MM.1S (cell line): Measurements from ENCODE around the gene JAKMIP2.
"Not testable (repeated sequence)": the region's sequence is repeated elsewhere in the genome, so short reads cannot be mapped to it uniquely, and the experiment has no call there.

ENCODE experiments used
- DNase-seq: peaks from one replicate; pipeline ENCODE4 v3.0.0-alpha.2; 2015
- H2AFZ ChIP-seq: fragments of 300-600 bp; sonication (generic); 2 replicates; pipeline ENCODE4 v1.6.0; 2016; ENCODE audit warnings: antibody characterized with exemption, low read length
- H3F3A ChIP-seq: fragments of 300-600 bp; sonication (generic); 2 replicates; pipeline ENCODE4 v1.6.1; 2016; ENCODE audit warnings: mild to moderate bottlenecking, antibody characterized with exemption, low read length, moderate library complexity, mixed read lengths; ENCODE audit not compliant: insufficient read depth
- H3K27ac ChIP-seq: fragments of 300-600 bp; sonication (generic); 2 replicates; pipeline ENCODE4 v1.5.1; 2016; ENCODE audit warnings: mild to moderate bottlenecking, low read length
- H3K27me3 ChIP-seq: fragments of 300-600 bp; sonication (generic); replicated peaks from 2 replicates; pipeline ENCODE4 v1.6.0; 2016; ENCODE audit warnings: low read length; ENCODE audit not compliant: insufficient read depth
- H3K36me3 ChIP-seq: fragments of 300-600 bp; sonication (generic); replicated peaks from 2 replicates; pipeline ENCODE4 v1.6.1; 2016; ENCODE audit warnings: mild to moderate bottlenecking, low read length, mixed read lengths; ENCODE audit not compliant: insufficient read depth
- H3K4me1 ChIP-seq: fragments of 300-600 bp; sonication (generic); 2 replicates; pipeline ENCODE4 v1.6.1; 2016; ENCODE audit warnings: low read length, mixed read lengths
- H3K4me2 ChIP-seq: fragments of 300-600 bp; sonication (generic); 2 replicates; pipeline ENCODE4 v1.6.0; 2016; ENCODE audit warnings: low read depth, low read length
- H3K4me3 ChIP-seq: fragments of 300-600 bp; sonication (generic); 2 replicates; pipeline ENCODE4 v1.5.1; 2016; ENCODE audit warnings: low read length, mixed read lengths
- H3K79me2 ChIP-seq: fragments of 300-600 bp; sonication (generic); 2 replicates; pipeline ENCODE4 v1.6.1; 2016; ENCODE audit warnings: mixed run types, low read length, mixed read lengths
- H3K9ac ChIP-seq: fragments of 300-600 bp; sonication (generic); 2 replicates; pipeline ENCODE4 v1.6.1; 2016; ENCODE audit warnings: low read length, mixed read lengths
- H3K9me2 ChIP-seq: fragments of 300-600 bp; sonication (generic); replicated peaks from 2 replicates; pipeline ENCODE4 v1.6.1; 2016; ENCODE audit warnings: mild to moderate bottlenecking, low read length, mixed read lengths; ENCODE audit not compliant: insufficient read depth
- H3K9me3 ChIP-seq: fragments of 300-600 bp; sonication (generic); replicated peaks from 2 replicates; pipeline ENCODE4 v1.6.1; 2016; ENCODE audit warnings: mild to moderate bottlenecking, low read length, mixed read lengths; ENCODE audit not compliant: insufficient read depth
- H4K20me1 ChIP-seq: fragments of 300-600 bp; sonication (generic); 2 replicates; pipeline ENCODE4 v1.6.1; 2016; ENCODE audit warnings: mild to moderate bottlenecking, low read length, moderate library complexity, mixed read lengths; ENCODE audit not compliant: insufficient read depth
- CTCF ChIP-seq: fragments of 300-600 bp; sonication (generic); IDR thresholded peaks from 2 replicates; pipeline ENCODE4 v1.5.1; 2016; ENCODE audit warnings: antibody characterized with exemption, low read length, mixed read lengths
- EZH2 ChIP-seq: fragments of 300-600 bp; sonication (generic); optimal IDR thresholded peaks from 2 replicates; pipeline ENCODE3; 2017; ENCODE audit warnings: low read depth, mild to moderate bottlenecking, antibody characterized with exemption, low read length, mixed read lengths
- EZH2phosphoT487 ChIP-seq: fragments of 300-600 bp; sonication (generic); IDR thresholded peaks from 2 replicates; pipeline ENCODE4 v1.6.1; 2018; ENCODE audit warnings: antibody characterized with exemption, low read length

JAKMIP2 gene

DNA sequence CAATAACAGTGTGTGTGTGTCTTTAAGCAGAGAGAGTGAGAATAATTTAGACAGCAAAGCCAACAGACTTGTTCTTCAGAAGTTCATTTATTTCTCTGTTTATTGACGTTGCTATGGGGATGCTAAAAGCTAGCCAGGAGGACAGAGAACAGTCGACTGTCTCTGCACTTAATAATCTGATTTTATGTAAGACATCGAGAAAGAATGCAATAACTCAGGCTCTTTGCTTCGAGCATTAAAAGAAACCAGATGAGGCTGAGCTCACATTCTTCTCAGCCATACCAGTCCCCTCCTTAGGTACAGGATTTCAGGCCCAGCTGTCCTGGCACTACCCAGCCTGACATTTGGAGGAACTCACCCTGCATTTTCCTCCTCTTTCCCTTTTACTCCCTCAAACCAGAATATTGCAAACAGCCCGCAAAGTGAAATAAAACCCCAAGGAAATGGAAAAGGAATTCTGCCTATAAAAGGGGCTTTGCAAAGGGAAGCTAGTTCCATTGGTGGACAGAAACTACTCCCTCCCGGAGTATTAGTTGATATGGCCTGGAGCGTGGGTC is 228.2 kb downstream of the JAKMIP2 start:
- Histone ChIP-seq H3K27ac (no peak overlapping the region), H3K27me3 (no peaks in the 10 kb centered on the region), H3K4me2 (no peak overlapping the region), H3K79me2 (no peaks in the 10 kb centered on the region), H3K4me1 (no peaks in the 10 kb centered on the region), H3K4me3 (no peak overlapping the region), H3K9ac (no peak overlapping the region), H2AFZ (no peak overlapping the region), H3K36me3 (no peaks in the 10 kb centered on the region), H4K20me1 (no peaks in the 10 kb centered on the region), H3F3A (no peaks in the 10 kb centered on the region), H3K9me2 (no peaks in the 10 kb centered on the region), H3K9me3 (no peaks in the 10 kb centered on the region)
- no peak for DNase-seq
- TF ChIP-seq EZH2 (no peak), CTCF (no peak), EZH2phosphoT487 (no peak)

- H3K4me2 ChIP-seq, H2AFZ ChIP-seq, H3F3A ChIP-seq, H3K4me3 ChIP-seq, H4K20me1 ChIP-seq, H3K4me1 ChIP-seq, H3K27ac ChIP-seq, DNase-seq, H3K9ac ChIP-seq, H3K27me3 ChIP-seq, H3K9me3 ChIP-seq, H3K36me3 ChIP-seq, H3K9me2 ChIP-seq, H3K79me2 ChIP-seq: not testable (repeated sequence)
Measured at GRCh38 chr5:147553817-147554216, 228.7 kb downstream of the JAKMIP2 start.

DNA sequence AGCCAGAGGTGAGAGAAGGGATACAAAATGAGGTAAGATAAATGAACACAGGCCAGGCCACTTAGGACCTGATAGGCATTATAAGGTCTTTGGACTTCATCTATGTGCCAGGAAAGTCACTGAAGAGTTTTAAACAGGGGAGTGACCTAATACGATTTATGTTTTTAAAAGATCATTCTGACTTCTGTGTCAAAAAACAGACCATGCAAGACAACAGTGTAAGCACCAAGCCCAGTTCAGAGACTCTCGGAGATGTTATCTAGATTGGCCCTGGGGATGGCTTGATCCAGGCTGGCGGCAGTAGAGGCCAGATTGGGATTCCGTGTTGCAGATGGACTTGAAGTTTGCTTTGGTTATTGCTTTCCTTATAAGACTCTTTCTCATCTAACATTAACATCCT is 229.6 kb downstream of the JAKMIP2 start:
- H3K9me3 ChIP-seq: no peaks in the 10 kb centered on the region
- TF ChIP-seq EZH2: no peak
- TF ChIP-seq EZH2phosphoT487: no peak
- no peak for TF ChIP-seq CTCF
- no peaks in the 10 kb centered on the region for H3K27me3 ChIP-seq
- no peak overlapping the region for H3K4me3 ChIP-seq
- H3K9me2 ChIP-seq: no peaks in the 10 kb centered on the region
- H3K79me2 ChIP-seq: no peaks in the 10 kb centered on the region
- no peaks in the 10 kb centered on the region for H3K36me3 ChIP-seq
- H2AFZ ChIP-seq: no peak overlapping the region
- no peak for DNase-seq
- H3K4me2 ChIP-seq: no peak overlapping the region
- H3K9ac ChIP-seq: no peak overlapping the region
- H3K4me1 ChIP-seq: no peaks in the 10 kb centered on the region
- H4K20me1 ChIP-seq: no peaks in the 10 kb centered on the region
- H3F3A ChIP-seq: no peaks in the 10 kb centered on the region
- H3K27ac ChIP-seq: no peak overlapping the region

- no peak for TF ChIP-seq EZH2phosphoT487
- TF ChIP-seq CTCF: no peak
- no peak for TF ChIP-seq EZH2
- Histone ChIP-seq H3K9ac (no peak overlapping the region), H3K9me2 (no peaks in the 10 kb centered on the region)
Measured at GRCh38 chr5:147551677-147552076, 230.9 kb downstream of the JAKMIP2 start.

More at GRCh38 chr5:147551677-147552076, 230.9 kb downstream of the JAKMIP2 start:
- Histone ChIP-seq H4K20me1 (no peaks in the 10 kb centered on the region), H3K79me2 (no peaks in the 10 kb centered on the region), H3K4me2 (no peak overlapping the region), H2AFZ (no peak overlapping the region), H3F3A (no peaks in the 10 kb centered on the region), H3K27ac (no peak overlapping the region), H3K27me3 (no peaks in the 10 kb centered on the region), H3K4me3 (no peak overlapping the region), H3K4me1 (no peaks in the 10 kb centered on the region), H3K36me3 (no peaks in the 10 kb centered on the region), H3K9me3 (no peaks in the 10 kb centered on the region)
- no peak for DNase-seq
